ENCODE results near the gene STK32C.
"Not testable (repeated sequence)": the region's sequence is repeated elsewhere in the genome, so short reads cannot be mapped to it uniquely, and the experiment has no call there.

The STK32C gene

DNA sequence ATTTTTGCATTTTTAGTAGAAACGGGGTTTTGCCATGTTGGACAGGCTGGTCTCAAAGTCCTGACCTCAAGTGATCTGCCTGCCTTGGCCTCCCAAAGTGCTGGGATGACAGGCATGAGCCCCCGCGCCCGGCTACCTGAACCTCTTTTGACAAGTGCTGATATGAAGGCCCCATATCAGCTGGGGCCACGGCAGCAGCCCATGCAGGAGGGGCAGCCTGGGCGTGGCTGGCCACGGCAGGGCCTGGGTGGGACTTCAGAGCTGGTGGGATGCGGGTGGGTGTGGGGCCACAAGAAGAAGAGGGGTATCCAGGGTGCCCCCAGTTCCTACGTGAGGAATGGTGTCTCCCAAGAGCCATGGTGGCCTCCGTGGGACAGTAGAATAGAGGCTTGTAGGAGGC, 31.1 kb upstream of the STK32C start:
- TF ChIP-seq, protein P1, sequence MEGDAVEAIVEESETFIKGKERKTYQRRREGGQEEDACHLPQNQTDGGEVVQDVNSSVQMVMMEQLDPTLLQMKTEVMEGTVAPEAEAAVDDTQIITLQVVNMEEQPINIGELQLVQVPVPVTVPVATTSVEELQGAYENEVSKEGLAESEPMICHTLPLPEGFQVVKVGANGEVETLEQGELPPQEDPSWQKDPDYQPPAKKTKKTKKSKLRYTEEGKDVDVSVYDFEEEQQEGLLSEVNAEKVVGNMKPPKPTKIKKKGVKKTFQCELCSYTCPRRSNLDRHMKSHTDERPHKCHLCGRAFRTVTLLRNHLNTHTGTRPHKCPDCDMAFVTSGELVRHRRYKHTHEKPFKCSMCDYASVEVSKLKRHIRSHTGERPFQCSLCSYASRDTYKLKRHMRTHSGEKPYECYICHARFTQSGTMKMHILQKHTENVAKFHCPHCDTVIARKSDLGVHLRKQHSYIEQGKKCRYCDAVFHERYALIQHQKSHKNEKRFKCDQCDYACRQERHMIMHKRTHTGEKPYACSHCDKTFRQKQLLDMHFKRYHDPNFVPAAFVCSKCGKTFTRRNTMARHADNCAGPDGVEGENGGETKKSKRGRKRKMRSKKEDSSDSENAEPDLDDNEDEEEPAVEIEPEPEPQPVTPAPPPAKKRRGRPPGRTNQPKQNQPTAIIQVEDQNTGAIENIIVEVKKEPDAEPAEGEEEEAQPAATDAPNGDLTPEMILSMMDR (IDR thresholded peaks at IDR 0.05): no peak
- no peak for TF ChIP-seq ZFX (IDR thresholded peaks at IDR 0.05; ENCODE audit: borderline replicate concordance)
- no peak overlapping the region for H3K27ac ChIP-seq

DNA sequence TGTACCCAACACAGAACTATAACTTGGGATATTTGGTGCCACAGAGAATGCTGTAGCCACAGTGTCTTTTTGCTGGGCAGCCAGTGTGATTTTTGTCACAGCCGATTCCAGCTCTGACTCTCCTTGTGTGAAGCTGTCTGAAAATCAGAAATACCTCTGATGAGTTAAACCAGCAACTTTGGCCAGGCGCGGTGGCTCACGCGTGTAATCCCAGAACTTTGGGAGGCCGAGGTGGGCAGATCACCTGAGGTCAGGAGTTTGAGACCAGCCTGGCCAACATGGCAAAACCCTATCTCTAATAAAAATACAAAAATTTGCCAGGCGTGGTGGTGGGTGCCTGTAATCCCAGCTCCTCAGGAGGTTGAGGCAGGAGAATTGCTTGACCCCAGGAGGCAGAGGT, 30.1 kb upstream of the STK32C start:
- H3K27ac ChIP-seq: not testable (repeated sequence)

DNA sequence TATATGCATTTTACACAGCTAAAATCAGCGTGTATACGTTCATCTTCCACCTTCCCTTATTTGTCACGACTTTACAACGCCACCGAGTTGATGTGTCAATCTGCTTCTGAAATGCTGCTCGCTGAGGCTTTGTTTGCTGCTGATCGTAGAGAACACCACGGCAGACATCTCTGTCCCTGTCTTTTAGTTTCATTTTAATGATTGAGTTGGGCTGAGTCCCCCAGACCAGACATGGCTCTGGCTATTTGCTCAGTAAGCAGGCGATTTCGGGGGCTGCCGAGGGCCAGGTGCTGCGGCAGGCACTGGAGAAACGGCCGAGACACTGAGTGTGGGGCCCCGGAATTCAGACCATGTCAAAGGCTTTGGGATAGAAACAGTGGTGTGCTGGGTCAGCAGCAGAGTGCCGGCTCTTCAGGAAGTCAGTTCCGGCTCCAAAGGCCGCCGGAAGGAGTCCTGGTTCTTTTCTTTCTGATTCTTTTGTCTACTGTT, 29.2 kb upstream of the STK32C start:
- no peak for TF ChIP-seq ZFX (IDR thresholded peaks at IDR 0.05; ENCODE audit: borderline replicate concordance)
- TF ChIP-seq, protein P1 (IDR thresholded peaks at IDR 0.05): no peak
- no peak overlapping the region for H3K27ac ChIP-seq

DNA sequence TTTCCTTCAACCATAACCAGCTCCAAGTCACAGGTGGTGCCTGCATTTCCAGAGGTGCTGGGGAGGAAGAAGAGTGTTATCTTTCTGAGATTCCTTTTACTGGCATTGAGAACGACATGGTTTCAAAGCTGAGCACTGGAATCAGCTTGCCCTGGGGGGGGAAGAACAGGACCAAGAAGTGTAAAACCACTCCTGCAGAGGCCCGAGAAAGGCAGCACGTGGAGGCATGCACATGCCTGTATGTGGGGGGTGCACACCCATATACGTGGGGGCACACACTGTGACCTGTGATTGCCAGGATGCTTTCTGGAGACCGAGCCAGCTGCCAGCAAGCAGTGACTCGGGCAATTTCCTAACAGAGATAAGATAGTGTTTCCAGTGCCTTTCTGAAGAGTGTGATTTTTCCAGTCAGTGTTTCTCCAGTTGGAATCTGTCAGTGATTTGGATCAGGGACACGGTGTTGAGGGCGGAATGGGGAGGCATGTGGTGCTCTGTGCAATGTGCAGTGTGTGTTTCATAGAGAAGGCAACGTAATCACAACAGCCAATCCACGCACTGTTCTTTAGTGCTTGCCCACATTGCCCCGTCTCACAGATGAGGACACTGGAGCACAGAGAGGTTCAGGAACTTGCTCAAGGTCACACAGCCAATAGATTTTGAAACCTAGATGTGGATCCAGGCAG, 28.5 kb upstream of the STK32C start:
- TF ChIP-seq ZFX (IDR thresholded peaks at IDR 0.05; ENCODE audit: borderline replicate concordance): no peak
- TF ChIP-seq, protein P1 (IDR thresholded peaks at IDR 0.05): no peak
- H3K27ac ChIP-seq: no peak overlapping the region

- no peak for TF ChIP-seq ZFX (IDR thresholded peaks at IDR 0.05; ENCODE audit: borderline replicate concordance)
- TF ChIP-seq, protein P1 (IDR thresholded peaks at IDR 0.05): no peak
- H3K27ac ChIP-seq: no peak overlapping the region
Observed at GRCh38 chr10:132335189-132336063, 27.7 kb upstream of the STK32C start.

- TF ChIP-seq ZFX (IDR thresholded peaks at IDR 0.05; ENCODE audit: borderline replicate concordance): no peak
- TF ChIP-seq, protein P1 (IDR thresholded peaks at IDR 0.05): no peak
- no peak overlapping the region for H3K27ac ChIP-seq
Observed at GRCh38 chr10:132334631-132335188, 27.0 kb upstream of the STK32C start.

GRCh38 chr10:132333386-132333785, 25.6 kb upstream of the STK32C start:
- no peak for TF ChIP-seq ZFX (IDR thresholded peaks at IDR 0.05; ENCODE audit: borderline replicate concordance)
- TF ChIP-seq, protein P1 (IDR thresholded peaks at IDR 0.05): no peak
- H3K27ac ChIP-seq: no peak overlapping the region

Data from 22Rv1 (cell line).